Osteoblast (primary cell): ENCODE data around the gene BCAS3. TPM values are rescaled to one million over a fixed set of nuclear protein-coding genes. Genes with fewer than 3 reads are reported as not detected.

Experiments
- DNase-seq: peaks from one replicate; pipeline ENCODE4 v3.0.0; 2011; ENCODE audit warnings: low spot score, mixed read lengths; ENCODE audit not compliant: insufficient read length; ENCODE audit errors: missing footprints
- H2AFZ ChIP-seq: 2 replicates; pipeline ENCODE4 v1.6.0; 2011; ENCODE audit warnings: mild to moderate bottlenecking, low read length
- H3K27ac ChIP-seq: 2 replicates; pipeline ENCODE4 v1.5.1; 2011; ENCODE audit warnings: mild to moderate bottlenecking, low read depth, low read length, moderate library complexity
- H3K27me3 ChIP-seq: 2 replicates; pipeline ENCODE4 v1.6.0; 2012; ENCODE audit warnings: mild to moderate bottlenecking, control low read depth, inconsistent platforms, low read length, moderate library complexity; ENCODE audit not compliant: insufficient read depth
- H3K36me3 ChIP-seq: 2 replicates; pipeline ENCODE4 v1.5.1; 2011; ENCODE audit warnings: mild to moderate bottlenecking, low read length, control low read depth, moderate library complexity; ENCODE audit not compliant: insufficient read depth
- H3K4me1 ChIP-seq: 2 replicates; pipeline ENCODE4 v1.5.1; 2011; ENCODE audit warnings: mild to moderate bottlenecking, low read length, control low read depth, moderate library complexity; ENCODE audit not compliant: insufficient read depth
- H3K4me2 ChIP-seq: 2 replicates; pipeline ENCODE4 v1.6.0; 2011; ENCODE audit warnings: mild to moderate bottlenecking, low read length; ENCODE audit not compliant: insufficient read depth
- H3K4me3 ChIP-seq: fragments of 200-600 bp; sonication (generic); 3 replicates; pipeline ENCODE4 v1.5.1; 2012; ENCODE audit warnings: mild to moderate bottlenecking, low read length, inconsistent platforms; ENCODE audit not compliant: insufficient read depth
- H3K79me2 ChIP-seq: 2 replicates; pipeline ENCODE4 v1.6.0; 2012; ENCODE audit warnings: mild to moderate bottlenecking, low read length, control low read depth, inconsistent platforms; ENCODE audit not compliant: insufficient read depth
- H3K9me3 ChIP-seq: 2 replicates; pipeline ENCODE4 v1.5.1; 2011; ENCODE audit warnings: low read depth, low read length, control low read depth
- H4K20me1 ChIP-seq: 2 replicates; pipeline ENCODE4 v1.6.0; 2012; ENCODE audit warnings: mild to moderate bottlenecking, low read length, control low read depth; ENCODE audit not compliant: insufficient read depth
- CTCF ChIP-seq: IDR thresholded peaks from 2 replicates; pipeline ENCODE4 v1.5.1; 2011; ENCODE audit warnings: mild to moderate bottlenecking, low read depth, low read length, moderate library complexity; ENCODE audit errors: extremely low read depth
- total RNA-seq: library from RNA; depleted of rRNA; stranded (reverse); fragments of >200 nt; gene quantifications from 2 replicates; pipeline ENCODE4 v1.2.3, GENCODE V29; 2012

The BCAS3 gene
- total RNA-seq, 1 donor, result 31.5 TPM

GRCh38 chr17:61399131-61400065, 721.7 kb downstream of the BCAS3 start, which contains the start of gene TBX2:
Gene TBX2 (plus strand): TSS chr17:61399843. CDS start chr17:61400177, 334 bp downstream.
- Histone ChIP-seq H3K36me3 (peaks cover 15% of the 10 kb centered on the region), H3K4me1 (peaks cover 39% of the 10 kb centered on the region), H3K4me3 (peak within 1 kb of the TSS; percentile 88), H2AFZ (peak within 1 kb of the TSS; percentile 32), H4K20me1 (peaks cover 17% of the 10 kb centered on the region), H3K4me2 (peak within 1 kb of the TSS; percentile 95), H3K27ac (peak within 1 kb of the TSS; percentile 86), H3K9me3 (no peaks in the 10 kb centered on the region), H3K27me3 (no peaks in the 10 kb centered on the region), H3K79me2 (peaks cover 88% of the 10 kb centered on the region)
- TF ChIP-seq CTCF, result peak; percentile 4
- DNase-seq, result peak; percentile 100

GRCh38 chr17:61400066-61400716, 722.5 kb downstream of the BCAS3 start:
- peaks cover 36% of the 10 kb centered on the region for H3K4me1 ChIP-seq
- no peaks in the 10 kb centered on the region for H3K9me3 ChIP-seq
- H3K4me3 ChIP-seq, result peak overlapping the region; percentile 88
- H3K79me2 ChIP-seq, result peaks cover 89% of the 10 kb centered on the region
- no peak for TF ChIP-seq CTCF
- H3K27ac ChIP-seq, result peak overlapping the region; percentile 86
- H3K4me2 ChIP-seq, result peak overlapping the region; percentile 90
- H2AFZ ChIP-seq, result no peak overlapping the region
- peaks cover 22% of the 10 kb centered on the region for H3K36me3 ChIP-seq
- no peaks in the 10 kb centered on the region for H3K27me3 ChIP-seq
- peaks cover 17% of the 10 kb centered on the region for H4K20me1 ChIP-seq
- DNase-seq, result peak; percentile 99

- peak overlapping the region; percentile 86 for H3K27ac ChIP-seq
- H3K4me3 ChIP-seq, result peak overlapping the region; percentile 88
- peaks cover 17% of the 10 kb centered on the region for H4K20me1 ChIP-seq
- H2AFZ ChIP-seq, result peak overlapping the region; percentile 31
- DNase-seq, result peak; percentile 98
- H3K27me3 ChIP-seq, result no peaks in the 10 kb centered on the region
- H3K36me3 ChIP-seq, result peaks cover 29% of the 10 kb centered on the region
- H3K4me1 ChIP-seq, result peaks cover 36% of the 10 kb centered on the region
- peaks cover 90% of the 10 kb centered on the region for H3K79me2 ChIP-seq
- no peaks in the 10 kb centered on the region for H3K9me3 ChIP-seq
- H3K4me2 ChIP-seq, result peak overlapping the region; percentile 90
- no peak for TF ChIP-seq CTCF
Measured at GRCh38 chr17:61400717-61401388, 723.2 kb downstream of the BCAS3 start.
